C4-2B (cell line): ENCODE data around the gene SKP1.

Experiments
- ZFX ChIP-seq: fragments of 450-650 bp; IDR thresholded peaks from 2 replicates; pipeline ENCODE4 v1.6.1; 2017
- TF ChIP-seq, protein P1 (sequence below): fragments of 450-650 bp; conservative IDR thresholded peaks from 2 replicates; pipeline ENCODE4 v1.5.1; 2017; ENCODE audit warnings: mild to moderate bottlenecking

DNA sequence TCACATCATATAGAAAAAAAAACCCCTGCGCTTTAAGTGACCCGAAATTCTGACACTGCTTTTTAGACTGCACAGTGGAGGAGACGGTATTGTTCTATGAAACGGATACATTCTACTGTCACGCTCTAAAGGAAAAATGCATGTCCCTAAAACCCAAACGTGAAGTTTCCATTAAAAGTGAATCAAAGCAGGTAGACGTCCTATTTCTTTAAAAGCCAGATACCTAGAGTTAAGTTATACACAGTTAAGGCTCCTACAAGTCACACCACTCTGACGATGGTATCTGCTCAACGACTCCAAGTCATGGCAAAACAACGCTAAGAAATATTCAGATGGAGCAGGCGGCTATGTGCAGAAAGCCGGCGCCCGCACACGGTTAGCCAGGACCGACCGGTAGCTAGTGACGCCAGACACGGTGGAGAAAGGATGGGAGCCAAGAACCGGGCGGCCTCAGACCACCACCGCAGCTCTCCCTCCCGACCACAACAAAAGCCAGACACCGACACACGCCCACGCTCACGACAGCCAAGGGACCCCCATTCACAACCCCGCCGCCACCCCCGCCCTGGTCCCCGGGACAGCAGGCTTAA lies 734 bp downstream of the SKP1 start:
- TF ChIP-seq, protein P1, sequence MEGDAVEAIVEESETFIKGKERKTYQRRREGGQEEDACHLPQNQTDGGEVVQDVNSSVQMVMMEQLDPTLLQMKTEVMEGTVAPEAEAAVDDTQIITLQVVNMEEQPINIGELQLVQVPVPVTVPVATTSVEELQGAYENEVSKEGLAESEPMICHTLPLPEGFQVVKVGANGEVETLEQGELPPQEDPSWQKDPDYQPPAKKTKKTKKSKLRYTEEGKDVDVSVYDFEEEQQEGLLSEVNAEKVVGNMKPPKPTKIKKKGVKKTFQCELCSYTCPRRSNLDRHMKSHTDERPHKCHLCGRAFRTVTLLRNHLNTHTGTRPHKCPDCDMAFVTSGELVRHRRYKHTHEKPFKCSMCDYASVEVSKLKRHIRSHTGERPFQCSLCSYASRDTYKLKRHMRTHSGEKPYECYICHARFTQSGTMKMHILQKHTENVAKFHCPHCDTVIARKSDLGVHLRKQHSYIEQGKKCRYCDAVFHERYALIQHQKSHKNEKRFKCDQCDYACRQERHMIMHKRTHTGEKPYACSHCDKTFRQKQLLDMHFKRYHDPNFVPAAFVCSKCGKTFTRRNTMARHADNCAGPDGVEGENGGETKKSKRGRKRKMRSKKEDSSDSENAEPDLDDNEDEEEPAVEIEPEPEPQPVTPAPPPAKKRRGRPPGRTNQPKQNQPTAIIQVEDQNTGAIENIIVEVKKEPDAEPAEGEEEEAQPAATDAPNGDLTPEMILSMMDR, result no peak
- no peak for TF ChIP-seq ZFX
